Non-pigmented ciliary epithelial cell (primary cell): ENCODE results near the gene SBF2.

ENCODE experiments used
- DNase-seq: peaks from one replicate; pipeline ENCODE4 v3.0.0-alpha.2; 2010; ENCODE audit warnings: low read depth

SBF2 gene

GRCh38 chr11:10317776-10318526 is 23.9 kb upstream of the SBF2 start:
- no peak for DNase-seq

GRCh38 chr11:10317151-10317755 is 23.2 kb upstream of the SBF2 start:
- DNase-seq = no peak

GRCh38 chr11:10315083-10315482 is 21.1 kb upstream of the SBF2 start:
- DNase-seq = no peak

- DNase-seq = no peak
Observed at GRCh38 chr11:10314199-10315072, 20.4 kb upstream of the SBF2 start.

GRCh38 chr11:10311802-10312201 is 17.8 kb upstream of the SBF2 start:
- DNase-seq = no peak

- DNase-seq = no peak
Observed at GRCh38 chr11:10310301-10310841, 16.4 kb upstream of the SBF2 start.

GRCh38 chr11:10309163-10310093 is 15.4 kb upstream of the SBF2 start:
- DNase-seq = no peak

- no peak for DNase-seq
Observed at GRCh38 chr11:10308201-10308954, 14.4 kb upstream of the SBF2 start.

- no peak for DNase-seq
Observed at GRCh38 chr11:10307400-10308200, 13.6 kb upstream of the SBF2 start.

GRCh38 chr11:10307022-10307399 is 13.0 kb upstream of the SBF2 start:
- no peak for DNase-seq

- DNase-seq = no peak
Observed at GRCh38 chr11:10305964-10306918, 12.2 kb upstream of the SBF2 start.

- no peak for DNase-seq
Observed at GRCh38 chr11:10305262-10305963, 11.4 kb upstream of the SBF2 start.

- DNase-seq = no peak
Observed at GRCh38 chr11:10304495-10305261, 10.7 kb upstream of the SBF2 start, which contains the start of gene ADM. ADM (plus strand) TSS chr11:10305073; CDS start chr11:10305701, 628 bp downstream.

- DNase-seq = no peak
Observed at GRCh38 chr11:10303558-10304363, 9.7 kb upstream of the SBF2 start.

GRCh38 chr11:10302744-10303557 is 8.9 kb upstream of the SBF2 start:
- DNase-seq = no peak
